GM12865 (cell line): ENCODE data around the gene SIM1.

Experiments used
- DNase-seq: peaks from one replicate; pipeline ENCODE4 v3.0.0; 2010; ENCODE audit warnings: low read depth
- H3K4me3 ChIP-seq: 2 replicates; pipeline ENCODE4 v1.5.1; 2011; ENCODE audit warnings: mild to moderate bottlenecking, low read depth, low read length, control low read depth
- CTCF ChIP-seq: IDR thresholded peaks from 2 replicates; pipeline ENCODE4 v1.5.1; 2011; ENCODE audit warnings: low read length, control low read depth, low read depth, inconsistent platforms; ENCODE audit not compliant: insufficient read depth; ENCODE audit errors: missing control alignments

The SIM1 gene

GRCh38 chr6:100449239-100449691, 15.5 kb downstream of the SIM1 start:
- TF ChIP-seq CTCF: no peak
- no peak for DNase-seq
- no peak overlapping the region for H3K4me3 ChIP-seq

- no peak for DNase-seq
- TF ChIP-seq CTCF: no peak
- no peak overlapping the region for H3K4me3 ChIP-seq
Observed at GRCh38 chr6:100447900-100448748, 16.6 kb downstream of the SIM1 start.

GRCh38 chr6:100447081-100447899, 17.4 kb downstream of the SIM1 start:
- H3K4me3 ChIP-seq: no peak overlapping the region
- no peak for DNase-seq
- no peak for TF ChIP-seq CTCF

- TF ChIP-seq CTCF: no peak
- DNase-seq: no peak
- no peak overlapping the region for H3K4me3 ChIP-seq
Observed at GRCh38 chr6:100446115-100447080, 18.3 kb downstream of the SIM1 start.

GRCh38 chr6:100445512-100445911, 19.2 kb downstream of the SIM1 start:
- no peak for DNase-seq
- H3K4me3 ChIP-seq: no peak overlapping the region
- no peak for TF ChIP-seq CTCF

- H3K4me3 ChIP-seq: no peak overlapping the region
- no peak for TF ChIP-seq CTCF
- DNase-seq: no peak
Observed at GRCh38 chr6:100440935-100441334, 23.8 kb downstream of the SIM1 start.
